ENCODE results near the gene MEGF8. TPM values are rescaled to one million over a fixed set of nuclear protein-coding genes. Genes with fewer than 3 reads are reported as not detected.

MEGF8 gene
- total and polyA plus RNA-seq, 4 donors = 1.2 to 13.7 (median 9.4) TPM

DNA sequence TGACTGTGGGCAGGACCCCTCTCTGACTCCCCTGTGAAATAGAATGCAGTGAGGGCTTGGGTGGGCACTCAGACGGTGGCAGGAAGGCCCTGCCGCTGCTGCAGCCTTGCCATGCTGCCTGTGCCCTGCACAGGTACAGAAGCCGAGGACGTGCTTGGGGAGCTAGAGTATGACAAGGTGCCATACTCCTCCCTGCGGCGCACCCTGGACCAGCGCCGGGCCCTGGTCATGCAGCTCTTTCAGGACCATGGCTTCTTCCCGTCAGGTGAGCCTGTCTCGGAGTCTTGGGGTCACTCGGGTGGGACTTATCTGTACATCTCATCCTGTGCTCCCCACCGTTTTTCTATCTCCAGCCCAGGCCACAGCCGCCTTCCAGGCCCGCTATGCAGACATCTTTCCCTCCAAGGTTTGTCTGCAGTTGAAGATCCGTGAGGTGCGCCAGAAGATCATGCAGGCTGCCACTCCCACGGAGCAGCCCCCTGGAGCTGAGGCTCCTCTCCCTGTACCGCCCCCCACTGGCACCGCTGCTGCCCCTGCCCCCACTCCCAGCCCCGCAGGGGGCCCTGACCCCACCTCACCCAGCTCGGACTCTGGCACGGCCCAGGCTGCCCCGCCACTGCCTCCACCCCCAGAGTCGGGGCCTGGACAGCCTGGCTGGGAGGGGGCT, 30.8 kb upstream of the MEGF8 start:
- Histone ChIP-seq H3K4me3 (ENCODE audit: low read depth in 1 of 3, low read length in 3 of 3) (no peak overlapping the region), H3K4me1 (ENCODE audit: control insufficient read depth in 4 of 4, insufficient read depth in 4 of 4, low read length in 3 of 4) (peaks cover 0 to 8% (median 2%) of the 10 kb centered on the region in 4 donors), H3K27me3 (ENCODE audit: control insufficient read depth in 4 of 4, insufficient read depth in 4 of 4, low read length in 3 of 4) (no peaks in the 10 kb centered on the region), H3K27ac (ENCODE audit: low read depth in 1 of 2, low read length in 2 of 2) (no peak overlapping the region), H3K36me3 (ENCODE audit: control insufficient read depth in 4 of 4, insufficient read depth in 3 of 4, low read depth in 1 of 4, low read length in 3 of 4) (peaks cover 13 to 53% (median 28%) of the 10 kb centered on the region in 4 donors), H3K9me3 (ENCODE audit: control insufficient read depth in 4 of 4, low read length in 3 of 4) (no peaks in the 10 kb centered on the region), H3K9ac (ENCODE audit: low read depth in 1 of 2, low read length in 2 of 2) (no peak overlapping the region)
- WGBS = 85% methylated on average over 24 of the region's 24 CpGs
- TF ChIP-seq JUND (IDR thresholded peaks at IDR 0.05) (no peak), TAF1 (conservative IDR thresholded peaks at IDR 0.05) (no peak), RAD21 (IDR thresholded peaks at IDR 0.05) (no peak), HNF4A (conservative IDR thresholded peaks at IDR 0.05) (no peak), YY1 (IDR thresholded peaks at IDR 0.05) (no peak), EGR1 (IDR thresholded peaks at IDR 0.05; ENCODE audit: low read depth in 2 of 2) (no peak), CTCF (IDR thresholded peaks at IDR 0.05; ENCODE audit: low read depth, low read length, missing input control) (no peak), FOXA2 (IDR thresholded peaks at IDR 0.05) (no peak), ATF3 (IDR thresholded peaks at IDR 0.05) (no peak), HNF4G (IDR thresholded peaks at IDR 0.05) (no peak), SP1 (IDR thresholded peaks at IDR 0.05) (no peak), FOXA1 (IDR thresholded peaks at IDR 0.05) (no peak), GABPA (IDR thresholded peaks at IDR 0.05 in 1 of 2, conservative IDR thresholded peaks at IDR 0.05 in 1 of 2) (no peak), NR2F2 (IDR thresholded peaks at IDR 0.05) (no peak)
- TF ChIP-seq, protein P1, sequence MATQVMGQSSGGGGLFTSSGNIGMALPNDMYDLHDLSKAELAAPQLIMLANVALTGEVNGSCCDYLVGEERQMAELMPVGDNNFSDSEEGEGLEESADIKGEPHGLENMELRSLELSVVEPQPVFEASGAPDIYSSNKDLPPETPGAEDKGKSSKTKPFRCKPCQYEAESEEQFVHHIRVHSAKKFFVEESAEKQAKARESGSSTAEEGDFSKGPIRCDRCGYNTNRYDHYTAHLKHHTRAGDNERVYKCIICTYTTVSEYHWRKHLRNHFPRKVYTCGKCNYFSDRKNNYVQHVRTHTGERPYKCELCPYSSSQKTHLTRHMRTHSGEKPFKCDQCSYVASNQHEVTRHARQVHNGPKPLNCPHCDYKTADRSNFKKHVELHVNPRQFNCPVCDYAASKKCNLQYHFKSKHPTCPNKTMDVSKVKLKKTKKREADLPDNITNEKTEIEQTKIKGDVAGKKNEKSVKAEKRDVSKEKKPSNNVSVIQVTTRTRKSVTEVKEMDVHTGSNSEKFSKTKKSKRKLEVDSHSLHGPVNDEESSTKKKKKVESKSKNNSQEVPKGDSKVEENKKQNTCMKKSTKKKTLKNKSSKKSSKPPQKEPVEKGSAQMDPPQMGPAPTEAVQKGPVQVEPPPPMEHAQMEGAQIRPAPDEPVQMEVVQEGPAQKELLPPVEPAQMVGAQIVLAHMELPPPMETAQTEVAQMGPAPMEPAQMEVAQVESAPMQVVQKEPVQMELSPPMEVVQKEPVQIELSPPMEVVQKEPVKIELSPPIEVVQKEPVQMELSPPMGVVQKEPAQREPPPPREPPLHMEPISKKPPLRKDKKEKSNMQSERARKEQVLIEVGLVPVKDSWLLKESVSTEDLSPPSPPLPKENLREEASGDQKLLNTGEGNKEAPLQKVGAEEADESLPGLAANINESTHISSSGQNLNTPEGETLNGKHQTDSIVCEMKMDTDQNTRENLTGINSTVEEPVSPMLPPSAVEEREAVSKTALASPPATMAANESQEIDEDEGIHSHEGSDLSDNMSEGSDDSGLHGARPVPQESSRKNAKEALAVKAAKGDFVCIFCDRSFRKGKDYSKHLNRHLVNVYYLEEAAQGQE (IDR thresholded peaks at IDR 0.05) = no peak
- TF ChIP-seq, protein P2, sequence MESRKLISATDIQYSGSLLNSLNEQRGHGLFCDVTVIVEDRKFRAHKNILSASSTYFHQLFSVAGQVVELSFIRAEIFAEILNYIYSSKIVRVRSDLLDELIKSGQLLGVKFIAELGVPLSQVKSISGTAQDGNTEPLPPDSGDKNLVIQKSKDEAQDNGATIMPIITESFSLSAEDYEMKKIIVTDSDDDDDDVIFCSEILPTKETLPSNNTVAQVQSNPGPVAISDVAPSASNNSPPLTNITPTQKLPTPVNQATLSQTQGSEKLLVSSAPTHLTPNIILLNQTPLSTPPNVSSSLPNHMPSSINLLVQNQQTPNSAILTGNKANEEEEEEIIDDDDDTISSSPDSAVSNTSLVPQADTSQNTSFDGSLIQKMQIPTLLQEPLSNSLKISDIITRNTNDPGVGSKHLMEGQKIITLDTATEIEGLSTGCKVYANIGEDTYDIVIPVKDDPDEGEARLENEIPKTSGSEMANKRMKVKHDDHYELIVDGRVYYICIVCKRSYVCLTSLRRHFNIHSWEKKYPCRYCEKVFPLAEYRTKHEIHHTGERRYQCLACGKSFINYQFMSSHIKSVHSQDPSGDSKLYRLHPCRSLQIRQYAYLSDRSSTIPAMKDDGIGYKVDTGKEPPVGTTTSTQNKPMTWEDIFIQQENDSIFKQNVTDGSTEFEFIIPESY (IDR thresholded peaks at IDR 0.05) = no peak
- DNase-seq (ENCODE audit: low spot score) = no peak

Data from liver (tissue), 9 donors.